NK-92 (cell line): ENCODE data around the gene PPP2R3A.
"Not testable (repeated sequence)": the region's sequence is repeated elsewhere in the genome, so short reads cannot be mapped to it uniquely, and the experiment has no call there.

Source experiments
- DNase-seq: peaks from one replicate; lab custom pipeline; 2025; ENCODE audit not compliant: unreplicated experiment; lab: John Stamatoyannopoulos, UW

PPP2R3A gene

DNA sequence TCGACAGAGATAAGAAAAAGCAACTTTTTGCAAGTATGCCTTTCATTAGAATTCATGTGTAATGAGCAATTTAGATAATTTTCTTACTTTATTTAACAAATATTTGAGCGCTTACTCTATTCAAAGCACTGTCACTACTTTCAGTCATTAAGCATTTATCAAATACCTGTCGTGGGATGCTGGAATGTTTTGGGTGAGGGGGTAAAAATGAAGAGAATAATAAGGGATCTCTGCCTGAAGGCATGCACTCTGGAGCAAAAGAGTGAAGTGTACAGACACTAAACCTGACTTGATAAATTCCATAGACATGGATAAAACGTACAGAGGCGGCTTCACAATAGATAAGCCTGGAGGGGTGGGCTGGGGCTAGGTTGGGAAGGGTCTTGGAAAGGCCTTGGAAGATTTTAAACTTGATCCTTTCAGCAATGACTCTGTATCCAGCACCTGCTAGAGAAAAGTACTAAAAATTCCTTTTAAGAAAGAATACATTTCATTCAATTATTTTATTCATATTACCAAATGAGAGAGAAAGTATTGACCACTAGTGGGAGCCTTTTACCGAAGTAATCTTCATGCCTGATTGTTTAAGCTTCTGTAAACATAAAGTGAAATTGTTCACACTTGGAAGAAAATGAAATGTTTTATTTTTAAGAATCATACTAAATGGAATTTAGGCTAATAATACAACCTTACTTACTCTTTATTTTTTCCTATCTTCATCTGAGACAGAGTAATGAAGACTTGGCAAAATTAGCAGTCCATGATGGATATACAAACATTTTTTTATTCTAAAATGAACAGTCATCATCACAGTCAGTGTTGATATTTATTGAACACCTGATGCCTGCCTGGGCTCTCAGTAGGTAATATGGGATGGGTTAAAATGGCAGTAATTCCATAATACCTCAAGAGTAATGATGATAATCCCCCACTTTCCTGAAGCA is 113.2 kb downstream of the PPP2R3A start:
- no peak for DNase-seq

DNA sequence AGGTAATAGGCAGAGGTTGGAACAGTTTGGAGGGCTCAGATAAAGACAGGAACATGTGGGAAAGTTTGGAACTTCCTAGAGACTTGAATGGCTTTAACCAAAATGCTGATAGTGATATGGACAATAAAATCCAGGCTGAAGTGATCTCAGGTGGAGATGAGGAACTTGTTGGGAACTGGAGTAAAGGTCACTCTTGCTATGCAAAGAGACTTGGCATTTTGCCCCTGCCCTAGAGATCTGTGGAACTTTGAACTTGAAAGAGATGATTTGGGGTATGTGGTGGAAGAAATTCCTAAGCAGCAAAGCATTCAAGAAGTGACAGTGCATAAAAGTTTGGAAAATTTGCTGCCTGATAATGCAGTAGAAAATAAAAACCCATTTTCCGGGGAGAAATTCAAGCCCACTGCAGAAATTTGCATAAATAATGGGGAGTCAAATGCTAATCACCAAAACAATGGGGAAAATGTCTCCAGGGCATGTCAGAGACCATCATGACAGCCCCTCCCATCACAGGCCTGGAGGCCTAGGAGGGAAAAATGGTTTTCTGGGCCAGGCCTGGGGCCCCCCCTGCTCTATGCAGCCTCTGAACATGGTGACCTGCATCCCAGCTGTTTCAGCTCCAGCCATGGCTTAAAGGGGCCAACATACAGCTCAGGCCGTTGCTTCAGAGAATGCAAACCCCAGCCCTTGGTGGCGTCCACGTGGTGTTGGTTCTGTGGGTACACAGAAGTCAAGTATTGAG is 118.3 kb downstream of the PPP2R3A start:
- not testable (repeated sequence) for DNase-seq

DNA sequence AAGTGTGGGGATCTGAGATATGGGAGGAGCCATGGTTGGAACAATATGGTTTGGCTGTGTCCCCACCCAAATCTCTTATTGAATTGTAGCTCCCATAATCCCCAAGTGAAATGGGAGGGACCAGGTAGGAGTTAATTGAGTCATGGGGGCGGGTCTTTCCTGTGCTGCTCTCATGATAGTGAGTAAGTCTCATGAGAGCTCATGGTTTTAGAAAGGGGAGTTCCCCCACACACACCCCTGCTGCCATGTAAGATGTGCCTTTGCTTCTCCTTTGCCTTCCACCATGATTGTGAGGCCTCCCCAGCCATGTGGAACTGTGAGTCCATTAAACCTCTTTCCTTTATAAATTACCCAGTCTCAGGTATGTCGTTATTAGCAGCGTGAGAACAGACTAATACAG is 119.5 kb downstream of the PPP2R3A start:
- not testable (repeated sequence) for DNase-seq

DNA sequence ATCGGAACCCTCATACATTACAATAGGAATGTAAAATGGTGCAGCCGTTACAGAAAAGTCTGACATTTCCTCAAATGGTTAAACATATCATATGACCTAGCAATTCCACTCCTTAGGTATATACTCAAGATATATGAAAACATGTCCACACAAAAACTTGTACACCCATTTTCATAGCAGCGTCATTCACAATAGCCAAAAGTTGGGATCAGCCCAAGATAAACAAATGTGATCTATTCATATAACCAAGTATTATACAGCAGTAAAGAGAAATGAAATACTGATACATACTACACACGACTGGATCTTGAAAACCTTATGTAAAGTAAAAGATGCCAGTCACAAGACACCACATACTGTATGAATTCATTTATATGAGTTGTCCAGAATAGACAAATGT is 128.2 kb downstream of the PPP2R3A start:
- no peak for DNase-seq

DNA sequence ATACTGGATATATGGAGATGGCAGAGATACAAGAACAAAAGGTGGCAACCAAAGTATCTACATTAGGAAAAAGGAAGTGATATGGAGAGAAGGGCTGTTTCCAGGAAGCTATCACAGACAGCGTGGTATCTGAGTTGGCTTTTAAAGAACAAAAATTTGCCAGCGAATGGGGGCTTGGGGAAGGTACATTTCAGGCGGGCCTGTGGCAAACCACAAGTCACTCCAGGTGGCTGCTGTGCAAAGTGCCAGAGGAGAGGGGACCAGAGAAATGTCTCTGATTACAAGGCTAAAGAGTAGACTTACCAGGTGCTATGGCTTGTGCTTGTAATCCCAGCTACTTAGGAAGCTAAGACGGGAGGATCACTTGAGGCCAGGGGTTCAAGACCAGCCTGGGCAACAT is 139.5 kb downstream of the PPP2R3A start:
- no peak for DNase-seq

DNA sequence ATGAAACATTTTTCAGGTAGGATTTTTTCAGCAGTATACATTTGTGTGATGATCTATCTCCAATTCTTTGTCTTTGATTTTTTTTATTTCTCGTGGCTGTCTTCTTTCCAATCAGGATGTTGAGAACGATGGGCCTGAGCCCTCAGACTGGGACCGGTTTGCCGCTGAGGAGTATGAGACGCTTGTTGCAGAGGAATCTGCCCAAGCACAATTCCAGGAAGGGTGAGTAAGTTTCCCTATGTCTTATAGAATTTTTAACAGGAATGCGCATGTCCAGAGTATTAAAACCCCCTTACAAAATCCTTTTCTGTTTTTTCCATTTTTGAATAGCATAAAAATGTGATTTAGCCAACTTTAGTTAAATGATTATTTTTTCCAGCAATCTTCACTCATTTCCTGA is 140.6 kb downstream of the PPP2R3A start:
- DNase-seq: no peak

DNA sequence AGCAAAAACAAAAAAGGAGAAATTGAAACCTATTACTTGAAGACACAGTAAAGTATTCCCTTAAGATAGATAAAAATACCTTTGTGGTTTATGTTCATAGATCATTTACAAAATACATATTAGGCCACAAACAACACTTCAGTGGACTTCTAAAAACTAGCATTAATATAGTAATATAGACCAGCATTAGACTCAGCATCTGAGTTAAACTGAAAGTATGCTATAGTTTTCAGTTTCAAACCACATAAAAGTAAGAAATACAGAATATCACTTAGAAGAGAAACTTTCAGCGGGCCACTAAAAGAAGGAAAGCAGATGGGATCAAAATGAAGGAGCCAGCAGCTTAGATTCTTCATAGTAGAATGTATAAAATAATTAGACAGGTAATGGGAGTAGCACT is 144.0 kb downstream of the PPP2R3A start:
- no peak for DNase-seq

DNA sequence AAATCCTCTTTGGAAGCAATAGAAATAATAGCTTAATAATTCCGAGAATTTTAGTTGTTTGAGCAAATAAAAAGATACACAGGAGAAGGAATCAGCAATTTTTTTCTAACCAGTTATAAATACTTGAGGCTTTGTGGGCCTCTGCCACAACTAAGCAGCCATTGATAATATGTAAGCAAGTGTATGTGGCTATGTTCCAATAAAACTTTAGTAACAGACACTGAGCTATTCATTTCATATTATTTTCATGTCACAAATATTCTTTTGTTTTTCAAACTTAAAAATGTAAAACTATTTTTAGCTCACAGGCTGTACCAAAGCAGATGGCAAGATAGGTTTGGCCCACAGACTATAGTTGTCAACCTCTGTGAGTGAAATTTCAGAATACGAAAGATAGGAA is 145.0 kb downstream of the PPP2R3A start:
- DNase-seq: no peak

DNA sequence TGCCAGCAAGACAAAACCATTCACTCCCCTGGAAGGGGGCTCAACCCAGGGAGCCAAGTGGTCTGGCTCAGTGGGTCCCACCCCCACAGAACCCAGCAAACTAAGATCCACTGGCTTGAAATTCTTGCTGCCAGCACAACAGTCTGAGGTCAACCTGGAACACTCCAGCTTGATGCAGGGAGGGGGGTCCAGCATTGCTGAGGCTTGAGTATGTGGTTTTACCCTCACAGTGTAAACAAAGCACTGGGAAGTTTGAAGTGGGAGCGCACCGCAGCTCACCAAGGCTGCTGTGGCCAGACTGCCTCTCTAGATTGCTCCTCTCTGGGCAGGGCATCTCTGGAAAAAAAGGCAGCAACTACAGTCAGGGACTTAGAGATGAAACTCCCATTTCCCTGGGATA is 148.9 kb downstream of the PPP2R3A start:
- no peak for DNase-seq

DNA sequence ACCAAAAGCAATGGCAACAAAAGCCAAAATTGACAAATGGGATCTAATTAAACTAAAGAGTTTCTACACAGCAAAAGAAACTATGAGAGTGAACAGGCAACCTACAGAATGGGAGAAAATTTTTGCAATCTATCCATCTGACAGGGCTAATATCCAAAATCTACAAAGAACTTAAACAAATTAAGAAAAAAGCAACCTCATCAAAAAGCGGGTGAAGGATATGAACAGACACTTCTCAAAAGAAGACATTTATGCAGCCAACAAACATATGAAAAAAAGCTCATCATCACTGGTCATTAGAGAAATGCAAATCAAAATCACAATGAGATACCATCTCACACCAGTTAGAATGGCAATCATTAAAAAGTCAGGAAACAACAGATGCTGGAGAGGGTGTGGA is 153.8 kb downstream of the PPP2R3A start:
- DNase-seq: not testable (repeated sequence)

DNA sequence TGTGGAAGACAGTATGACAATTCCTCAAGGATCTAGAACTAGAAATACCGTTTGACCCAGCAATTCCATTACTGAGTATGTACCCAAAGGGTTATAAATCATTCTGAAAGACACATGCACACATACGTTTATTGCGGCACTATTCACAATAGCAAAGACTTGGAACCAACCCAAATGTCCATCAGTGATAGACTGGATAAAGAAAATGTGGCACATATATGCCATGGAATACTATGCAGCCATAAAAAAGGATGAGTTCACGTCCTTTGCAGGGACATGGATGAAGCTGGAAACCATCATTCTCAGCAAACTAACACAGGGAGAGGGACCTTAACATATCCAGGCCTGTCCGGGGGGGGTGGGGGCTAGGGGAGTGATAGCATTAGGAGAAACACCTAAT is 154.3 kb downstream of the PPP2R3A start:
- DNase-seq: not testable (repeated sequence)

DNA sequence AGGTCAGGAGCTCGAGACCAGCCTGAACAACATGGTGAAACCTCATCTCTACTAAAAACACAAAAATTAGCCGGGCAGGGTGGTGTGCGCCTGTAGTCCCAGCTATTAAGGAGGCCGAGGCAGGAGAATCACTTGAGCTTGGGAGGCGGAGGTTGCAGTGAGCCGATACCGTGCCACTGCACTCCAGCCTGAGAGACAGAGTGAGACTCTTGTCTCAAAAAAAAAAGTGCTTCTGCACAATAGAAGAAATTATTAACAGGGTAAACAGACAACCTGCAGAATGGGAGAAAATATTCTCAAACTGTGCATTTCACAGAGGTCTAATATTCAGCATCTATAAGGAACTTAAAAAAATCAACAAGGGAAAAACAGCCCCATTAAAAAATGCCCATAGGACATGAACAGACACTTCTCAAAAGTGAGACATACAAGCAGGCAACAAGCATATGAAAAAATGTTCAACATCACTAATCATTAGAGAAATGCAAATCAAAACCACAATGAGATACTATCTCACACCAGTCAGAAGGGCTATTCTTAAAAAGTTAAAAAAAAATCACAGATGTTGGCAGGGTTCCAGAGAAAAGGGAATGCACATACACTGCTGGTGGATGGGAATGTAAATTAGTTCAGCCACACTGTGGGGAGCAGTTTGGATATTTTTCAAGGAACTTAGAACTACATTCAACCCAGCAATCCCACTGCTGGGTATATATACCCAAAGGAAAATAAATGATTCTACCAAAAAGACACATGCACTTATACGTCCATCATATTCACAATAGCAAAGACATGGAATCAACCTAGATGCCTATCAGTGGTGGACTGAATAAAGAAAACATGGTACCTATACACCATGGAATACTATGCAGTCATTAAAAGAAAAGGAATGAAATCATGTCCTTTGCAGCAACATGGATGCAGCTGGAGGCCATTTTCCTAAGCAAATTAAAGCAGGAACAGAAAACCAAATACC is 155.1 kb downstream of the PPP2R3A start:
- no peak for DNase-seq

DNA sequence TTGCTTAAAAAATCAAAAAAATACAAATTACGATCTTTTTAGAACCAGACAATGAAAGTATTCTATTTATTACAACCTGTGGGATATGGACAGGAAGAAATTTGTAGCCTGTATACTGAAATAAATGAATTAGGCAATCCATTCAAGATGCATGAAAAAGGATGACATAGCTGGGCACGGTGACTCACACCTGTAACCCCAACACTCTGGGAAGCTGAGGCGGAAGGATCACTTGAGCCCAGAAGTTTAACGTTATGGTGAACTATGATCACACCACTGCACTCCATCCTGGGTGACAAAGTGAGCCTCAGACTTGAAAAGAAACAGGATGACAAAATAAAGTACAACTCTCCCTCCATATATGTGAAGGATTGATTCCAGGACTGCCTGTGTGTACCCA is 156.5 kb downstream of the PPP2R3A start:
- DNase-seq: no peak

DNA sequence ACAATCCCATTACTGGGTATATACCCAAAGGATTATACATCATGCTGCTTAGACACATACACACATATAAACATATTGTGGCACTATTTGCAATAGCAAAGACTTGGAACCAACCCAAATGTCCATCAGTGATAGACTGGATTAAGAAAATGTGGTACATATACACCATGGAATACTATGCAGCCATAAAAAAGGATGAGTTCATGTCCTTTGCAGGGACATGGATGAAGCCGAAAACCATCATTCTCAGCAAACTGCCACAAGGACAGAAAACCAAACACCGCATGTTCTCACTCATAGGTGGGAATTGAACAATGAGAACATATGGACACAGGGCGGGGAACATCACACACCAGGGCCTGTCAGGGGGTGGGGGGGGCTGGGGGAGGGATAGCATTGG is 166.1 kb downstream of the PPP2R3A start:
- DNase-seq: not testable (repeated sequence)

DNA sequence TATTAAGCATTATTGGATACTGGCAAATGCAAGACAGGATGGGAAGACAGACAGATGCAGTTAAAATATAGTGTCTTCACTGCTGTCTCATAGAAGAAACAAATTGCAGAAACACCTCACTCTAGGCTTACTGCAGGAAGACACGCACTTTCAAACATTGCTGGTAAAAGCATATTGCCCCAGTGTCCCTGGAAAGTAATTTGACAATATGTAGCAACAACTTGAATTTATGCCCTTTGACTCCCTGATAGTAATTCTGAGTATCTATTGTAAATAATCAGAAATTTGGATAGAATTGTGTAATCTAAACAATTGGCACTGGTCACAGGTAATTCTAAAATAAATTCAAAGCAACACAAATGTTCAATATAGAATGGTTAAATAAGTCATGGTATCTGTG is 168.6 kb downstream of the PPP2R3A start:
- DNase-seq: no peak

DNA sequence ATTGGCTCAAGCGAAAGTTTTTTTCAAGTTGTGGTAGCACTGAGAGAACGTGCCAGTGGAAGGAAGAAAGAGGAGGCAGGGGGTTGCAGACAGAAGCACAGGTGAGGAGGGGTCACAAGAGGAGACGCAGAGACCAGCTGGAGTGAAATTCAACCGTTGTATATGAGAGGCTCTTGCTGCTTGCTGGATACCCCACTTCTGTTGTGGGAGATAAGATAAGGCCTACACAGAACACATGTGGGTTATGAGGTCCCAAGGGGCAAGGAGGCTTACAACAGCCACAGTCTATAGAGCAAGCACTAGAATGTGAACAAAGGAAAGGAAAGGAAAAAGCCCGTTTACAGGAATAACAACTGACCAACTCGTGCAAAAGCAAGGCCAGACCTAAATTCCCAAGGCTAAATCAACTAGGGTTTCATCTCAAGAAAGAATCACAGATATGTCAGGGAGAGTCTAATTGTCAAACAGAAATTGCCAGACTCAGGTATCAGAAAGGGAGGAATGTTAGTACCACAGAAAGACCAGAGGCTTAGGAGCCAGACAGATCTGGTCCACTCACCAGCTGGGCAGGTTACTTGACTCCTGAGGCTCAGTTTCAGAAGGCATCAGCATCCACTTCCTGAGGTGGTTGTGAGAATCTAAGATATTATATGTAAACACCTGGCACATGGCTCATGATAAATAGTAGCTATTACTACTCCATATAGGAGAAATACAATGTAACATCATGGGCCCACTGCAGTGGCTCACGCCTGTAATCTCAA is 169.7 kb downstream of the PPP2R3A start:
- no peak for DNase-seq

DNA sequence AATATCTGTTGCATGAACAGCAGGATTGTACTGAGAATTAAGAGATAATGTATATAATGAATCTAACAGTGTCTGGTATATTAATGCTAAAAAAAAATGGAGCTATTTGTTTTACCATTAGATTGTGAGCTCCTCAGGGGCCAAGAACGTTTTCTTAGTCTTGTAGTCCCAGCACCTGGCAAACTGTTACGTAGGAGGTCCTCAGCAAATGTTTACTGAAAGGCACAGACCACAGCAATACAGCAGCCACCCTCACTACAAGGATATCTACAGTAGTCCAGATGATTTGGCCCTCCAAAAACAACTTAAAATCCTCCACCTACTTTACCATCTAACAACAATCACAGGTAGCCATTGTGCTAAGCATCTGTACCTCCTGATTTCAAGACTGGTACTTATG is 170.9 kb downstream of the PPP2R3A start:
- no peak for DNase-seq

DNA sequence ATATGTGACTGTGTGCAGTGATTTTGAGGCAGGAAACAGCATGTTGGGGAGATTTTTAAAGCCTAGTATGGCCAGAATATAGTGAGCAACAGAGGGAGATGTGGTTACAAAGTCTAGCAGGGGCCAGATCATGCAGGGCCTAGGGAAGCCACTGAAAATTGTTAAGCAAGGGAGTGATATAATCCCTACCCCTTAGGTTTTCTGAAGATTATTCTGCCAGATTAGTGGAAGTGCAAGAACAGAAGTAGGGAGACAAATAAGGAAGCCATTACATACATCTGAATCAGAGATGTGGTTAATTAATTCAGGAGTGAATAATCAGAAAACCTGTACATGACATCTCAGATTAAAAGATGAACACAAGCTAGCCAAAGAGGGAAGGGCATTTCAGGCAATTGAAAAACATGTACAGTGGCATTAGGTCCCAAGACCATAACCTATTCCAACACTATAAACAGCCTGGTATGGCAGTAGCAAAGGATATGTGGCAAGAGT is 175.8 kb downstream of the PPP2R3A start:
- DNase-seq: no peak

DNA sequence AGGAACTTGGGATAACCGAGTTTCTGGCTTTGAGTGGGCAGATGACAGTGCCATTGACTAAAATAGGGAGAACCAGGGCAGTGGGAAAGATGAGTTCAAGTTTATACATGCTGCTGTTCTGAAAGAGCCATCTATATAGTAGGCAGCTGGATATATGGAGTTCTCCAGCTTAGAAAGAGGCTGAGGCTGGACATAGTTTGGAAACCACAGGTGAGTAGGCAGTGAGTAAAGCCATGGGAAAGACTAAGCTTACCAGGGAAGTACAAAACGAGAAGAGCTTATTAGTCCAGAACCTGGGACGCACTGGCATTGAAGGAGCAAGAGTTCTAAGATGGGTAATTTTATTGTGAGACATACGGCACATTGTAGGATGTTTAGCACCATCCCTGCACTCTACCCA is 176.4 kb downstream of the PPP2R3A start:
- no peak for DNase-seq

DNA sequence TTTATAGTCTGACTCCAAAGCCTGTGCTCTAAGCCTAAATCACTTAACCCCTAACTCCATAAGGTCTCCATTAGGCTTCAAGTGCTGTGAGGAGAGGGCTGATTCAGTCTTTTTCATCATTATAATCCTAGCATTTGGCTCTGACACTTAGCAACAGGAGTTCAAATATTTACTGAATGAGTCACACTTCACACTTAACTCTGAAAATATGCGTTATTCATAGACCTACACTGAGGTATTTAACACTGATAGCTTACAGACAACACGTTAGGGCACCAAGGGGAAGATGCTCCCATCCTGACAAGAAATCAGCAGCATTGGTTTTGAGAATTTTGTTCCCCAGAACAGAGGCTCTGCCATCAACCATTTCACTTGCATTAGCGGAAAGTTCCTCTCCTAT is 177.1 kb downstream of the PPP2R3A start:
- no peak for DNase-seq
